GM19025 (cell line): Measurements from ENCODE around the gene AFDN.

ENCODE experiments used
- ATAC-seq: cut with Tn5 transposase; IDR thresholded peaks from one replicate; pipeline ENCODE4 v1.9.1; 2021; ENCODE audit warnings: mild to moderate bottlenecking, low read depth, moderate library complexity; ENCODE audit not compliant: unreplicated experiment

The AFDN gene

GRCh38 chr6:168013250-168013915 is 186.7 kb downstream of the AFDN start:
- ATAC-seq = no peak

- ATAC-seq = no peak
Observed at GRCh38 chr6:168014428-168014827, 187.7 kb downstream of the AFDN start.

GRCh38 chr6:168015009-168015408 is 188.3 kb downstream of the AFDN start:
- no peak for ATAC-seq

- no peak for ATAC-seq
Observed at GRCh38 chr6:168015482-168016175, 188.9 kb downstream of the AFDN start.

- ATAC-seq = no peak
Observed at GRCh38 chr6:168016176-168016620, 189.5 kb downstream of the AFDN start.

- ATAC-seq = no peak
Observed at GRCh38 chr6:168016721-168017525, 190.2 kb downstream of the AFDN start.

- no peak for ATAC-seq
Observed at GRCh38 chr6:168017629-168018028, 190.9 kb downstream of the AFDN start.

- no peak for ATAC-seq
Observed at GRCh38 chr6:168018664-168019063, 192.0 kb downstream of the AFDN start.

- no peak for ATAC-seq
Observed at GRCh38 chr6:168020242-168020641, 193.5 kb downstream of the AFDN start.

- no peak for ATAC-seq
Observed at GRCh38 chr6:168021581-168021980, 194.9 kb downstream of the AFDN start.
